ENCODE results near the gene PRCC.

DNA sequence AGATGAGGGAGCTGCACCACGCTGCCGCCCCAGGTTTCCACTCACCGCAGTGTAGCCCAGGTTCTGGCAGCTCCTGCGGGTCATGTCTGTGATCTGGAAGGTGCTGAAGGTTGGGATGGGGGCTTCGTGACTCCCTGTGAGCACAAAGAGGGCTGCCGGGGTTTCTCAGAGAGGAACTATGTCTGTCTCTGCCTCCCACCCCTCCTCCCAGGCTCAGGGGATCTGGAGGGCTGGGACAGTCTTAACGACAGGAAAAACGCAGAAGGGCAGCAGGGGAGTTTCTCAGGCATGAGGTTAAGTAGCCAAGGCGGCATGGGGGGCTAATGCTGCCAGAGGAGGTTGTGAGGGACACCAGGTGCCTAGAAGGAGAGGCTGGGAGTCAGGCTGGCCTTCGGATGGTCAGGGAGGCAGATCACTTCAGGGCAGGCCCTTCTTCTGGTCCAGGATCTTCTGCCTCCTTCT lies 48.7 kb downstream of the PRCC start:
- TF ChIP-seq MAFF (IDR thresholded peaks at IDR 0.05; ENCODE audit: low read depth, low read length) (no peak), DR1 (CRISPR knock-in tag; IDR thresholded peaks at IDR 0.05) (no peak), EED (CRISPR knock-in tag; IDR thresholded peaks at IDR 0.05) (no peak), MAFK (conservative IDR thresholded peaks at IDR 0.05 in 1 of 2, IDR thresholded peaks at IDR 0.05 in 1 of 2; ENCODE audit: low read length in 2 of 2) (no peak), ZNF776 (CRISPR knock-in tag; IDR thresholded peaks at IDR 0.05) (no peak), SRSF9 (IDR thresholded peaks at IDR 0.05; ENCODE audit: borderline replicate concordance, insufficient read depth, low read depth, low read length, poor library complexity, severe bottlenecking) (no peak), TAF1 (CRISPR knock-in tag; IDR thresholded peaks at IDR 0.05) (no peak), CHD2 (IDR thresholded peaks at IDR 0.05; ENCODE audit: low read depth, low read length) (no peak), ZNF343 (CRISPR knock-in tag; IDR thresholded peaks at IDR 0.05) (no peak), POLR2AphosphoS5 (IDR thresholded peaks at IDR 0.05; ENCODE audit: low read depth, low read length) (no peak), ZKSCAN1 (IDR thresholded peaks at IDR 0.05; ENCODE audit: low read length) (no peak), POLR2A (IDR thresholded peaks at IDR 0.05; ENCODE audit: insufficient read depth in 1 of 2, low read depth in 2 of 2, low read length in 2 of 2) (no peak)
- TF ChIP-seq, protein P1, sequence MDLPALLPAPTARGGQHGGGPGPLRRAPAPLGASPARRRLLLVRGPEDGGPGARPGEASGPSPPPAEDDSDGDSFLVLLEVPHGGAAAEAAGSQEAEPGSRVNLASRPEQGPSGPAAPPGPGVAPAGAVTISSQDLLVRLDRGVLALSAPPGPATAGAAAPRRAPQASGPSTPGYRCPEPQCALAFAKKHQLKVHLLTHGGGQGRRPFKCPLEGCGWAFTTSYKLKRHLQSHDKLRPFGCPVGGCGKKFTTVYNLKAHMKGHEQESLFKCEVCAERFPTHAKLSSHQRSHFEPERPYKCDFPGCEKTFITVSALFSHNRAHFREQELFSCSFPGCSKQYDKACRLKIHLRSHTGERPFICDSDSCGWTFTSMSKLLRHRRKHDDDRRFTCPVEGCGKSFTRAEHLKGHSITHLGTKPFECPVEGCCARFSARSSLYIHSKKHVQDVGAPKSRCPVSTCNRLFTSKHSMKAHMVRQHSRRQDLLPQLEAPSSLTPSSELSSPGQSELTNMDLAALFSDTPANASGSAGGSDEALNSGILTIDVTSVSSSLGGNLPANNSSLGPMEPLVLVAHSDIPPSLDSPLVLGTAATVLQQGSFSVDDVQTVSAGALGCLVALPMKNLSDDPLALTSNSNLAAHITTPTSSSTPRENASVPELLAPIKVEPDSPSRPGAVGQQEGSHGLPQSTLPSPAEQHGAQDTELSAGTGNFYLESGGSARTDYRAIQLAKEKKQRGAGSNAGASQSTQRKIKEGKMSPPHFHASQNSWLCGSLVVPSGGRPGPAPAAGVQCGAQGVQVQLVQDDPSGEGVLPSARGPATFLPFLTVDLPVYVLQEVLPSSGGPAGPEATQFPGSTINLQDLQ (CRISPR knock-in tag; IDR thresholded peaks at IDR 0.05): no peak
- TF ChIP-seq, protein P2, sequence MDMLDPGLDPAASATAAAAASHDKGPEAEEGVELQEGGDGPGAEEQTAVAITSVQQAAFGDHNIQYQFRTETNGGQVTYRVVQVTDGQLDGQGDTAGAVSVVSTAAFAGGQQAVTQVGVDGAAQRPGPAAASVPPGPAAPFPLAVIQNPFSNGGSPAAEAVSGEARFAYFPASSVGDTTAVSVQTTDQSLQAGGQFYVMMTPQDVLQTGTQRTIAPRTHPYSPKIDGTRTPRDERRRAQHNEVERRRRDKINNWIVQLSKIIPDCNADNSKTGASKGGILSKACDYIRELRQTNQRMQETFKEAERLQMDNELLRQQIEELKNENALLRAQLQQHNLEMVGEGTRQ (IDR thresholded peaks at IDR 0.05; ENCODE audit: low read depth, low read length): no peak
- TF ChIP-seq, protein P2 (CRISPR knock-in tag; IDR thresholded peaks at IDR 0.05; ENCODE audit: borderline replicate concordance): no peak
